GM18519 (cell line): Measurements from ENCODE around the gene QRFP.

Experiments
- ATAC-seq: cut with Tn5 transposase; IDR thresholded peaks from one replicate; pipeline ENCODE4 v1.9.1; 2021; ENCODE audit warnings: mild to moderate bottlenecking, moderate library complexity; ENCODE audit not compliant: unreplicated experiment, low FRiP score

QRFP gene

GRCh38 chr9:130896233-130897014 is at the start of gene QRFP:
Gene QRFP, minus strand, starts transcription at chr9:130896812. Its CDS starts 2,974 bp downstream, at chr9:130893838.
- ATAC-seq: no peak

GRCh38 chr9:130945173-130945572 is 48.6 kb upstream of the QRFP start:
- no peak for ATAC-seq

- ATAC-seq: no peak
Measured at GRCh38 chr9:130944510-130945058, 48.0 kb upstream of the QRFP start.

- ATAC-seq: no peak
Measured at GRCh38 chr9:130943777-130944176, 47.2 kb upstream of the QRFP start.

- no peak for ATAC-seq
Measured at GRCh38 chr9:130943221-130943620, 46.6 kb upstream of the QRFP start.

- ATAC-seq: no peak
Measured at GRCh38 chr9:130942679-130943078, 46.1 kb upstream of the QRFP start.

- no peak for ATAC-seq
Measured at GRCh38 chr9:130942084-130942483, 45.5 kb upstream of the QRFP start.

- ATAC-seq: no peak
Measured at GRCh38 chr9:130940693-130941576, 44.3 kb upstream of the QRFP start.

- ATAC-seq: no peak
Measured at GRCh38 chr9:130940027-130940549, 43.5 kb upstream of the QRFP start.

- ATAC-seq: no peak
Measured at GRCh38 chr9:130939405-130940026, 42.9 kb upstream of the QRFP start.

GRCh38 chr9:130938652-130939404 is 42.2 kb upstream of the QRFP start, which contains the start of gene FIBCD1:
Gene FIBCD1, minus strand, starts transcription at chr9:130939247. Its CDS starts 640 bp downstream, at chr9:130938607.
- ATAC-seq: no peak

GRCh38 chr9:130938184-130938651 is 41.6 kb upstream of the QRFP start:
- ATAC-seq: no peak

GRCh38 chr9:130937146-130938076 is 40.8 kb upstream of the QRFP start:
- ATAC-seq: no peak

GRCh38 chr9:130936285-130937117 is 39.9 kb upstream of the QRFP start:
- ATAC-seq: no peak

- no peak for ATAC-seq
Measured at GRCh38 chr9:130935648-130936271, 39.1 kb upstream of the QRFP start.

GRCh38 chr9:130934702-130935647 is 38.4 kb upstream of the QRFP start:
- ATAC-seq: no peak
